Activated CD8-positive, alpha-beta memory T cell treated with anti-CD3 and anti-CD28 coated beads, Interleukin-2, amount 10 ng/mL, durations not matched to agents 7 days and 5 days (primary cell): ENCODE data around the gene WDR88. TPM values are rescaled to one million over a fixed set of nuclear protein-coding genes. Genes with fewer than 3 reads are reported as not detected.
"Not testable (repeated sequence)": the region's sequence is repeated elsewhere in the genome, so short reads cannot be mapped to it uniquely, and the experiment has no call there.

Experiments used
- ATAC-seq: fragments of 150-1000 bp; cut with Tn5 transposase; one replicate; pipeline ENCODE4 v1.10.0; 2021; ENCODE audit warnings: moderate library complexity
- CTCF ChIA-PET: fragments of 350-600 bp; sonication (Branson Sonifier 250); formaldehyde crosslinking; loops from one replicate; lab custom pipeline; 2021; ENCODE audit warnings: antibody characterized with exemption; lab: Charles Lee
- DNase-seq: peaks from one replicate; pipeline ENCODE4 v3.0.0-alpha.2; 2020
- H3K27ac Mint-ChIP-seq: one replicate; pipeline ENCODE4 v1.8.0; 2021; ENCODE audit warnings: mild to moderate bottlenecking, mixed read lengths
- H3K27me3 Mint-ChIP-seq: one replicate; pipeline ENCODE4 v1.8.0; 2021; ENCODE audit warnings: mixed read lengths
- H3K36me3 Mint-ChIP-seq: one replicate; pipeline ENCODE4 v1.8.0; 2021; ENCODE audit warnings: mild to moderate bottlenecking, mixed read lengths
- H3K4me1 Mint-ChIP-seq: one replicate; pipeline ENCODE4 v1.8.0; 2021; ENCODE audit warnings: mixed read lengths
- H3K4me3 Mint-ChIP-seq: one replicate; pipeline ENCODE4 v1.8.0; 2021; ENCODE audit warnings: mild to moderate bottlenecking, moderate library complexity, mixed read lengths
- H3K9me3 Mint-ChIP-seq: one replicate; pipeline ENCODE4 v1.8.0; 2022; ENCODE audit warnings: low read depth, mixed read lengths
- total RNA-seq, 2 experiments: library from RNA; stranded (reverse); gene quantifications; one replicate each; pipeline ENCODE4 v1.2.3, GENCODE V29; 2021

Gene WDR88
- total RNA-seq, 2 experiments from 2014 or later, result not detected

DNA sequence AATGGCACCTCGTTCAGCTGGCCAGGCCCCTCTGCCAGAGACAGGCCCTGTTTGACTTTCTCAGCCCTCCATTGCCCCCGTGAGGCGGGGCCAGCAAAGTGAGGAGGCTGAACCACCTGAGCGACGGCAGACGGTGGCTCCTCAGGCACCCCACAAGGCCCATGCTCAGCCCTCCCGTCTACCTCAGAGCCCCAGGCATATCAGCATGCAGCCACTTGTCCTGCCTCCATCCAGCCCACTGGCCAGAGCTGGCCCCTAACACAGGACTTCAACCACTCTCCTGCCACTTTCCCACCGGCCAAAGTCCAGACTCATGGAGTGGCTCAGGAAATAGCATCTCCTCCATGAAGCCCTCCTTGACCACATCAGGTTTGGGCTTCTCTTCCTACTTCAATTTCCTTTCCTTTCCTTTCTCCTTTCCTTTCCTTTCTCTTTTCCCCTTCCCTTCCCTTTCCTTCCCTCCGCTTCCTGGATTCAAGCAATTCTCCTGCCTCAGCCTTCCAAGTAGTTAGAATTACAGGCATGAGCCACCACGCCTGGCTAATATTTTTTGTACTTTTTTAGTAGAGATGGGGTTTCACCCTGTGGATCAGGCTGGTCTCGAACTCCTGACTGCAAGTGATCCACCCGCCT is 84.4 kb downstream of the WDR88 start:
- H3K4me1 Mint-ChIP-seq, result no peaks in the 10 kb centered on the region
- no peak overlapping the region for H3K4me3 Mint-ChIP-seq
- CTCF ChIA-PET, result no interaction called here
- H3K36me3 Mint-ChIP-seq, result no peaks in the 10 kb centered on the region
- DNase-seq (no peak), ATAC-seq (no peak)
- no peaks in the 10 kb centered on the region for H3K9me3 Mint-ChIP-seq
- no peak overlapping the region for H3K27ac Mint-ChIP-seq
- H3K27me3 Mint-ChIP-seq, result peaks cover 8% of the 10 kb centered on the region

DNA sequence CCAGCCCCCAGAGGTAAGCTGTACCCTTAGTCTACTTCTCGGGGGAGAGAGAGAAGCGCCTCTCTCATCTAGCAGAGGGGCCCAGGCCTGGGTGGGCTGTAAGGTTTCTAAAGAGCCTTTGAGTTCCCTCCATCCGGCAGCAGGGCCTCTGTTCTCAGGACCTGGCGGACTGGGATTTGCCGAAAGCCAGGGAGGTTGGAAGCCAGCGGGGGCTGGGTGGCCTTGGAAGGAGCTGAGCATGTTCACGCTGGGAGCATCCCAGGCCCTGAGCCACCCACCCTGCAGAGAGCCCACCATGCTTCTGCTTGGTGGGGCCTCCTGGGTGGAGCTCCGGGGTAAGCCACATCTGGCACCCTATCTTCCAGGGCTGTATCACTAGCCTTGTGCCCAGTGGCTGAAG is 86.0 kb downstream of the WDR88 start:
- Mint-ChIP-seq H3K9me3 (no peaks in the 10 kb centered on the region), H3K4me3 (no peak overlapping the region), H3K36me3 (no peaks in the 10 kb centered on the region), H3K27me3 (peaks cover 12% of the 10 kb centered on the region), H3K4me1 (no peaks in the 10 kb centered on the region), H3K27ac (no peak overlapping the region)
- CTCF ChIA-PET, result no interaction called here
- ATAC-seq (no peak), DNase-seq (no peak)

DNA sequence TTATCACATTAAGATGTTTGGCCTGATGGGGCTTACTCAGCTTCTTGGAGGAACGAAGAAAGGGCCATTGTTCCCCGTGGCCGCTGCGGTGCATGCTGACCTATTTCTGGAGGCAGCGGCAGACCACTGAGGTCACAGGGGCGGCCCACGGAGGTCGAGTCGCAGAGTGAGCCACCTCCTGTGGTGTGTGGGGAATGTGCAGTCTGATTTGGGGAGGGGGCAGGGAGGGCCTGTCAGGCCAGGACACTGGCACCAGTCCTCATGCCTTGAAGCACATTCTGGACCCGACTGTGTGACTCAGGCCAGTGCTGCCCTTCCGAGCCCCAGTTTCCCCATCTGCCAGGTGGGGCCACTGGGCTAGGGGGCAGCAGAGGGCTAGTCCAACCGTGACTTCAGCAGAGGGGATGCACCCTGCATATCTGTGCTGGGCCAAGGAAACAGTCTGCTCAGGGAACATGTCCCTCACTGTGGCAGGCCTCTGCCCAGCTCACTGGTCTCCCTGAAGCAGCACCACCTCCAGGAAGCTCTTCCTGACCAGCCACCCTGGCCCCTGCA is 87.4 kb downstream of the WDR88 start:
- DNase-seq (no peak), ATAC-seq (no peak)
- H3K4me1 Mint-ChIP-seq, result no peaks in the 10 kb centered on the region
- H3K4me3 Mint-ChIP-seq, result no peak overlapping the region
- H3K27ac Mint-ChIP-seq, result no peak overlapping the region
- H3K9me3 Mint-ChIP-seq, result no peaks in the 10 kb centered on the region
- H3K36me3 Mint-ChIP-seq, result no peaks in the 10 kb centered on the region
- peaks cover 17% of the 10 kb centered on the region for H3K27me3 Mint-ChIP-seq
- CTCF ChIA-PET, result interaction anchor here (1.0 kb wide), 1 partner anchor 486 kb away, joined by 3 read pairs; no protein-coding TSS in a partner anchor

DNA sequence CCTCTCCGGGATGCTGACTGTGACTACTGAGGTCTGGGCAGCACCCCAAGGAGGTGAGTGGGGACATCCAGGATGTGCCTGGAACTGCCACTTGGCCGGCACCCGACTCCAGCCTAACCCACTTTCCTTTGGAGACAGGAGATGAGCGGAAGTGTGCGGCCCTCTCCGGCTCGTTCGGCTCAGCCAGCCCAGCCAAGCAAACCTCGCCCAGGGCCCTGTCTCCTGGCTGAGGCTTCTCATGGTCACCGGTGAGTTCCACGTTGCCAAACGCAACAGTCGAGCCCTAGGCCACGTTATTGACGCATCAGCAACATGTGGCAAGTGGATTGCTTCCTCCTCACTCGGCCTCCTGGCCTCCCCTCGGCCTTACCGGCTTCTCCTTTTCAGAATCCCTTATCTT is 88.2 kb downstream of the WDR88 start:
- no peaks in the 10 kb centered on the region for H3K9me3 Mint-ChIP-seq
- CTCF ChIA-PET, result interaction anchor here (1.0 kb wide), 1 partner anchor 487 kb away, joined by 3 read pairs; no protein-coding TSS in a partner anchor
- H3K4me1 Mint-ChIP-seq, result peaks cover 2% of the 10 kb centered on the region
- no peak overlapping the region for H3K27ac Mint-ChIP-seq
- H3K4me3 Mint-ChIP-seq, result no peak overlapping the region
- no peaks in the 10 kb centered on the region for H3K36me3 Mint-ChIP-seq
- H3K27me3 Mint-ChIP-seq, result peaks cover 24% of the 10 kb centered on the region
- ATAC-seq, result no peak
- no peak for DNase-seq

DNA sequence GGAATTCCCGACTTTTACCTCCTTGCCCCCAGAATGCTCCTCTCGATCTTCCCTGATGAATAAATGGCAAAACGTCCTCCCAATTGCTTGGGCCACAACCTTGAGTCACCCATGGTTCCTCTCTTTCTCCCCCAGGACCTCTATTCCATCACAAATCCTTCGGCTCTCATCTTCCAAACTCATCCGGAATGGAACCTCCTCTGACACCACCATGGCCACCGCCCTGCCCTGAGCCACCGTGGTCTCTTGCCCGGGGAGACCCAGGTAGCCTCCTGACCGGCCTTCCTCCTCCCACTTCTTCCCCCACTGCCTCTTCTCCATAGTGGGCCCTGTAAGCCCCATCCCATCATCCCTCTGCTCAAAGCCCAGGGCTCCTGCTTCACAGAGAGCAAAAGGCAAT is 88.8 kb downstream of the WDR88 start:
- no peaks in the 10 kb centered on the region for H3K36me3 Mint-ChIP-seq
- ATAC-seq (no peak), DNase-seq (no peak)
- peaks cover 25% of the 10 kb centered on the region for H3K27me3 Mint-ChIP-seq
- H3K4me3 Mint-ChIP-seq, result no peak overlapping the region
- CTCF ChIA-PET, result no interaction called here
- H3K27ac Mint-ChIP-seq, result no peak overlapping the region
- H3K9me3 Mint-ChIP-seq, result no peaks in the 10 kb centered on the region
- peaks cover 2% of the 10 kb centered on the region for H3K4me1 Mint-ChIP-seq

DNA sequence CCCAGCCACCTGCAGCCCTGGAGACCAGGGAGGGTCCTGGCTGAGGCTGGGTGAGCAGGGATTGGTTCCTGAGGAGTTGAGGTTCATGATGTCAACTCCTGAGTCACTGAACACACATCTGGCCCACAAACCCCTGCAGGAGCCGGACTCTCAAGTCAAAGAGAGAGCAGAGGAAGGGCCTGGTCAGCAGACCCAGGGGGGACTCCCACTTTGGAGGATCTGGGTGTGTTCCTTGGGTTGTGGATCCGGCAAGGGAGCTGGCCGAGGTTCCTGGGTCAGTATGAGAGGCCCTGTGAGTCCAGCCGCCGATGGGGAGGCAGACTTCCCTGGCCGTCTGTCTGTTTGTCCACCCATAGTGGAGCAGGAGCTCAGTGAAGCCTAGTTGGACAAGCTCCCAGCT is 89.7 kb downstream of the WDR88 start:
- no peak overlapping the region for H3K4me3 Mint-ChIP-seq
- no peaks in the 10 kb centered on the region for H3K9me3 Mint-ChIP-seq
- CTCF ChIA-PET, result no interaction called here
- peaks cover 2% of the 10 kb centered on the region for H3K4me1 Mint-ChIP-seq
- DNase-seq, result no peak
- H3K27ac Mint-ChIP-seq, result no peak overlapping the region
- peaks cover 3% of the 10 kb centered on the region for H3K36me3 Mint-ChIP-seq
- H3K27me3 Mint-ChIP-seq, result peaks cover 34% of the 10 kb centered on the region
- no peak for ATAC-seq

DNA sequence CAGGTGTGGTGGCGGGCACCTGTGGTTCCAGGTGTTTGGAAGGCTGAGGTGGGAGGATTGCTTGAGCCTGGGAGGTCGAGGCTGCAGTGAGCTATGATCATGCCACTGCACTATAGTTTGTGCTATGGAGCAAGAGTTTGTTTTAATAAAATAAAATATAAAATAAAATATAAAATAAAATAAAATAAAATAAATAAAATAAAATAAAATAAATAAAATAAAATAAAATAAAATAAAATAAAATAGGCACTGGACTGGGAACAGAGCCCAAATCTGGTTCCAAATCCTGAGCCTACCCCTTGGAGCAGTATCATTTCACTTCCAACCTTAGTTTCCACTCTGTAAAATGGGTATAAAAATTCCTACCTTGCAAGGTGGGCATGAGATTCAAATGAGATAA is 90.3 kb downstream of the WDR88 start:
- H3K27me3 Mint-ChIP-seq, result peaks cover 37% of the 10 kb centered on the region
- DNase-seq, H3K36me3 Mint-ChIP-seq, H3K27ac Mint-ChIP-seq, ATAC-seq, H3K4me1 Mint-ChIP-seq, H3K4me3 Mint-ChIP-seq, CTCF ChIA-PET, H3K9me3 Mint-ChIP-seq: not testable (repeated sequence)

DNA sequence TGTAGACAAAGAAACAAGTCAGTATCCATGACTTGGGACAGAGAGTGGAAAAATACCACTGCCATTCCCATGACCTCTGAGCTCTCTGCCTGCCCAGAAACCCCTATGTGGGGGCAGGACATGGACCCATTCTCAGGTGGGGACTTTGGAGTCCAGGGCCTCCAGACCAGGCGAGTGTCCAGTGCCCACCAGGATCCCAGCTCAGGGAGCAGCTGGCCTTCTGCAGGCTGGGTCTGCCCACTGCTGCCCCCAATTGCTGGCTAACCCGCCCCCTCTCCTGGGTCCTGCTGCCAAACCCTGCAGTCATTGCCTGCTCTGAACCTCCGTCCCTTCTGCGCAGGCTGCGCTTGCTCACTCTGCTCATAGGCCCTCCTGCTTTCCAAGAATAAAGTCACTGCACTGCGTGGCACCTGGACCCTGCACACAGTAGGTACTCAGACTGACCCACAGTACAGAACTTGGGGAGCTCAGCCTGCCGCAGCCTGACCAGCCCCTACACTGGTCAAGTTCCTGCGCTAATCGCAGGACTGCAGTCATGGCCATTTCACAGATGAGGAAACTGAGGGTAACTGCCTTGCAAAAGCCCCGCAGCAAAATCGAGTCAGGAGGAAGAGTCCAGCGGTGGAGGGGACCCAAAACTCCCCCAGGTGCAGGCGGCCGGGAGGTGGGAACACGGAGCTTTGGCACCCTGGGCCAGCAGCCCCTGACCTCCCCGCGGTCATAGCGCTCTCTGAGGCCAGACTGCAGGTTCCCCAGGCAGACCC is 93.0 kb downstream of the WDR88 start:
- no peak overlapping the region for H3K4me3 Mint-ChIP-seq
- peaks cover 3% of the 10 kb centered on the region for H3K4me1 Mint-ChIP-seq
- no peak for ATAC-seq
- CTCF ChIA-PET, result interaction anchor here (3.2 kb wide), 1 partner anchor 10 kb away, joined by 16 read pairs; no protein-coding TSS in a partner anchor
- DNase-seq, result no peak
- peaks cover 13% of the 10 kb centered on the region for H3K9me3 Mint-ChIP-seq
- H3K27ac Mint-ChIP-seq, result no peak overlapping the region
- peaks cover 56% of the 10 kb centered on the region for H3K27me3 Mint-ChIP-seq
- H3K36me3 Mint-ChIP-seq, result peaks cover 17% of the 10 kb centered on the region

Other genes with a start within 250 kb of the WDR88 start
- gene CEP89, start 160.2 kb upstream of the WDR88 start, total RNA-seq, result 10 to 100 TPM; 17.9 to 21.9 TPM
- gene FAAP24, start 159.9 kb upstream of the WDR88 start, total RNA-seq, result 1 to 10 TPM; 6.7 to 9.7 TPM
- gene RHPN2, start 67.2 kb upstream of the WDR88 start, total RNA-seq, result 1 to 10 TPM; 1.3 to 2.4 TPM
- 10 to 100 TPM; 13.7 to 15.4 TPM for gene GPATCH1, start 50.9 kb upstream of the WDR88 start, total RNA-seq
- under 1 TPM in 1 of 2 experiments, not detected in 1; 0.30 TPM for gene LRP3, start 62.2 kb downstream of the WDR88 start, total RNA-seq
- gene SLC7A10, start 93.7 kb downstream of the WDR88 start, total RNA-seq, result not detected
- gene CEBPA, start 170.4 kb downstream of the WDR88 start, total RNA-seq, result under 1 TPM in 1 of 2 experiments, not detected in 1; 0.23 TPM
- gene CEBPG, start 241.6 kb downstream of the WDR88 start, total RNA-seq, result 10 to 100 TPM; 22.2 to 27.1 TPM